Stomach smooth muscle (tissue), 2 donors: Measurements from ENCODE around the gene GNRH2.
A peak's percentile ranks its signal among the peaks of the same experiment; 100 is the strongest.

Experiments used
- H3K27ac ChIP-seq: one replicate; pipeline ENCODE4 v1.7.0; 2013; ENCODE audit warnings: mild to moderate bottlenecking, low read length, inconsistent platforms
- H3K27me3 ChIP-seq, 2 donors: one replicate each; pipeline ENCODE4 v1.7.0; 2013; ENCODE audit warnings: low read length in 2 of 2; ENCODE audit not compliant: insufficient read depth in 2 of 2, control insufficient read depth in 1 of 2
- H3K36me3 ChIP-seq, 2 donors: one replicate each; pipeline ENCODE4 v1.7.0; 2013; ENCODE audit warnings: low read length in 2 of 2; ENCODE audit not compliant: control insufficient read depth in 2 of 2, insufficient read depth in 2 of 2
- H3K4me1 ChIP-seq: one replicate; pipeline ENCODE4 v1.7.0; 2013; ENCODE audit warnings: low read length; ENCODE audit not compliant: control insufficient read depth, insufficient read depth
- H3K4me3 ChIP-seq, 2 donors: one replicate each; pipeline ENCODE4 v1.7.0; 2013; ENCODE audit warnings: low read length in 2 of 2
- H3K9ac ChIP-seq, 2 donors: one replicate each; pipeline ENCODE4 v1.7.0; 2013; ENCODE audit warnings: low read length in 2 of 2, mild to moderate bottlenecking in 1 of 2
- H3K9me3 ChIP-seq, 2 donors: one replicate each; pipeline ENCODE4 v1.7.0; 2013; ENCODE audit warnings: low read length in 2 of 2; ENCODE audit not compliant: control insufficient read depth in 2 of 2
- donor health status: healthy.
- donor health status: Pancreatic carcinoma.

Gene GNRH2

GRCh38 chr20:3041854-3042409 lies 1.5 kb upstream of the GNRH2 start:
- Histone ChIP-seq H3K9ac (no peak overlapping the region), H3K4me3 (no peak overlapping the region)

GRCh38 chr20:3042625-3043024 lies 797 bp upstream of the GNRH2 start:
- Histone ChIP-seq H3K27me3 (no peaks in the 10 kb centered on the region), H3K36me3 (peaks cover 18 to 27% of the 10 kb centered on the region in 2 donors), H3K27ac (peak overlapping the region; percentile 55), H3K9me3 (no peaks in the 10 kb centered on the region), H3K9ac (no peak overlapping the region), H3K4me1 (peaks cover 35% of the 10 kb centered on the region), H3K4me3 (no peak overlapping the region)

More at GRCh38 chr20:3041854-3042409, 1.5 kb upstream of the GNRH2 start:
- Histone ChIP-seq H3K36me3 (peaks cover 25 to 33% of the 10 kb centered on the region in 2 donors), H3K9me3 (no peaks in the 10 kb centered on the region), H3K27ac (peak overlapping the region; percentile 55), H3K27me3 (no peaks in the 10 kb centered on the region), H3K4me1 (peaks cover 29% of the 10 kb centered on the region)

- no peak overlapping the region for H3K4me3 ChIP-seq
- H3K27ac ChIP-seq: peak overlapping the region; percentile 81
These were observed 1.0 kb downstream of the GNRH2 start for GRCh38 chr20:3044336-3044965.

DNA sequence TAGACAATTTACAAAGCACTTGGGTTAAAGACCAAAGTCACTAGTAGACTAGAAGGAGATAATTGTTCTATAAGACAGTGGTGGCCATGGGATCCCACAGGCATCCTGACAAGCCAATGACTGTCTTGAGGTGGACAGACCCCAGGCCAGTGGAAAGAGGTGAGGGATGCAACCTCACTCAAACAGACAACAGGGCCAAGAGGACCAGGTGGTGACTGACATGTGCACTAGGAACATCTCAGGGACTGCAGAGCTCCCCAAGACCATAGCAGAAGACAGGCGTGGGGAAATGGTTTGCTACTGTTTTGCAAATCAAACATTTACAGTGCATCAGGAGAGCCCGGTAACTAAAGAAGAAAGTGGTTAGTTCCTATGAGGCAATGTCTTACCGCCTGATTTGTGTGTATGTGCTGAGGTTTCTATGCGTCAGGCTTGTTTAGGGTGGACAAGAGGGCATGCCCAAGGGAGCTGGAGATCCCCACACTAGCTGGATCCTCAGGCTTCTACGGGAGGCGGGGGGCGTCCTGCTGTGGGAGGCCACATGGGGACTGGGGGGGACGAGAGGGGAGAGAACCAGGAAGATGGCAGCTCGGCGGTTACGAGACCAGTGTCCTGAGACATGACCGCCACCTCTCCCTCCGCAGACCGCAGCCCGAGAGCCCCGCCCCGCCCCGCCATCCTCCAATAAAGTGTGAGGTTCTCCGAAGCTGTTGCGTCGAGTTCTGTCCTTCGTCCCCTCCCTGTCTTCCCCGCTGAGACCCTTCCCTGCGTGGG lies 1.8 kb downstream of the GNRH2 start:
- Histone ChIP-seq H3K9me3 (no peaks in the 10 kb centered on the region), H3K4me1 (peaks cover 44% of the 10 kb centered on the region), H3K27me3 (no peaks in the 10 kb centered on the region), H3K4me3 (peak overlapping the region; percentile 78 to 88), H3K27ac (peak overlapping the region; percentile 81), H3K36me3 (peaks cover 14 to 24% of the 10 kb centered on the region in 2 donors), H3K9ac (peak overlapping the region; percentile 68 to 74)

More at GRCh38 chr20:3044336-3044965, 1.0 kb downstream of the GNRH2 start:
- Histone ChIP-seq H3K9me3 (no peaks in the 10 kb centered on the region), H3K36me3 (peaks cover 6 to 24% of the 10 kb centered on the region in 2 donors), H3K27me3 (no peaks in the 10 kb centered on the region), H3K4me1 (peaks cover 40% of the 10 kb centered on the region), H3K9ac (no peak overlapping the region)

DNA sequence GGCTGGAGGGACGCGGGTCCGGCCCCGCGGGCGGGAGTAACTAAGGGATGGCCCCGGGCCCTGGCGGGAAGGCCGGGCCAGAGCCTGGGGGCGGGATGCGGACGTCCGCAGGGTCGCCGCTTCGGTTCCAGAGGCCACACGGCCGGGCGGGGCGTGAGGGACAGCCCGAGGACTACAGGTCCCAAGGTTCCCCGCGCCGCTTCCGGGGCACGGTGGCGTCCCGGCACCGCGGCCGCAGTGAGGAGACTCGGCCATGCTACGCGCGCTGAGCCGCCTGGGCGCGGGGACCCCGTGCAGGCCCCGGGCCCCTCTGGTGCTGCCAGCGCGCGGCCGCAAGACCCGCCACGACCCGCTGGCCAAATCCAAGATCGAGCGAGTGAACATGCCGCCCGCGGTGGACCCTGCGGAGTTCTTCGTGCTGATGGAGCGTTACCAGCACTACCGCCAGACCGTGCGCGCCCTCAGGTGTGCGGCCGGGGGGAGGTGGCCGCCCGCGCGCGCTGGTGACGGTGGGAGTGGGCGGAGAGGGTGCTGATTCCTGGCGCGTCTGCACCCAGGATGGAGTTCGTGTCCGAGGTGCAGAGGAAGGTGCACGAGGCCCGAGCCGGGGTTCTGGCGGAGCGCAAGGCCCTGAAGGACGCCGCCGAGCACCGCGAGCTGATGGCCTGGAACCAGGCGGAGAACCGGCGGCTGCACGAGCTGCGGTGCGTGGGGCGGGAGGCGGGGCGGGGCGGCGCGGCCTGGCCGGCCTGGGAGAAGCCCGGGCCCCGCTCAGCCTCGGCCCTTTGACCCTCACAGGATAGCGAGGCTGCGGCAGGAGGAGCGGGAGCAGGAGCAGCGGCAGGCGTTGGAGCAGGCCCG lies 2.6 kb downstream of the GNRH2 start, which contains the start of gene MRPS26:
Gene MRPS26, plus strand, starts transcription at position 237 of the 861 bp plus-strand sequence. Its CDS starts 17 bp downstream, at position 254.
- H3K4me1 ChIP-seq: peaks cover 44% of the 10 kb centered on the region
- H3K36me3 ChIP-seq: peaks cover 14 to 23% of the 10 kb centered on the region in 2 donors
- H3K9ac ChIP-seq: peak within 1 kb of the TSS; percentile 68 to 75

DNA sequence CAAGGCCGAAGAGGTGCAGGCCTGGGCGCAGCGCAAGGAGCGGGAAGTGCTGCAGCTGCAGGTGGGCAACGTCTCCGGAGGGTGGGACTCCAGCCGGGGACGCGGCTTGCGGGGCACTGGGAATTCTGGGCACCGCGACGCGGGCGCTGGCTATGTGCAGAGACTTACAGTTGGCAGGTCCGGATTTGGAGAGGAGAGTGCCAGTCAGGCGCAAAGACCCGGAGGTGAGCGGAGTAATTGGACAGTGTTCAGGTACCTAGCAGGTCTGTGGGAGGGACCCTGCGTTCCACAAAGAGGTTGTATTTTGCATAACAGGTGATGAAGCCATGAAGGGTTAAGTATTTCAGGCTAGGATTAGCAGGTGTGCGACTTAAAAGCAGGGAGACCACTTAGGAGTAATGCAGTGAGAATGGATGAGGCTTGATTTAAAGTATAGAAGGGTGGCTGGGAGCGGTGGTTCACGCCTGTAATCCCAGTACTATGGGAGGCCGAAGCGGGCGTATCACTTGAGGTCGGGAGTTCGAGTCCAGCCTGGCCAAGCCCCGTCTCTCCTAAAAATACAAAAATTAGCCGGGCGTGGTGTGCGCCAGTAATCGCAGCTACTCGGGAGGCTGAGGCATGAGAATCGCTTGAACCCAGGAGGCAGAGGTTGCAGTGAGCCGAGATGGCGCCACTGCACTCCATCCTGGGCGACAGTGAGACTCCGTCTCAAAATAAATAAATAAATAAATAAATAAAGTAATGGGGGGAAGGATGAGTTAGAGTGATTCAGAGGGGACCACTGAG lies 3.4 kb downstream of the GNRH2 start:
- Histone ChIP-seq H3K36me3 (peaks cover 14 to 23% of the 10 kb centered on the region in 2 donors), H3K27me3 (no peaks in the 10 kb centered on the region), H3K4me3 (peak overlapping the region; percentile 78 to 88), H3K9me3 (no peaks in the 10 kb centered on the region), H3K4me1 (peaks cover 39% of the 10 kb centered on the region), H3K9ac (peak overlapping the region; percentile 68 to 75), H3K27ac (peak overlapping the region; percentile 81)

More for the DNA sequence above, 2.6 kb downstream of the GNRH2 start, which contains the start of gene MRPS26:
- Histone ChIP-seq H3K4me3 (peak within 1 kb of the TSS; percentile 78 to 88), H3K27me3 (no peaks in the 10 kb centered on the region), H3K9me3 (no peaks in the 10 kb centered on the region), H3K27ac (peak within 1 kb of the TSS; percentile 81)

DNA sequence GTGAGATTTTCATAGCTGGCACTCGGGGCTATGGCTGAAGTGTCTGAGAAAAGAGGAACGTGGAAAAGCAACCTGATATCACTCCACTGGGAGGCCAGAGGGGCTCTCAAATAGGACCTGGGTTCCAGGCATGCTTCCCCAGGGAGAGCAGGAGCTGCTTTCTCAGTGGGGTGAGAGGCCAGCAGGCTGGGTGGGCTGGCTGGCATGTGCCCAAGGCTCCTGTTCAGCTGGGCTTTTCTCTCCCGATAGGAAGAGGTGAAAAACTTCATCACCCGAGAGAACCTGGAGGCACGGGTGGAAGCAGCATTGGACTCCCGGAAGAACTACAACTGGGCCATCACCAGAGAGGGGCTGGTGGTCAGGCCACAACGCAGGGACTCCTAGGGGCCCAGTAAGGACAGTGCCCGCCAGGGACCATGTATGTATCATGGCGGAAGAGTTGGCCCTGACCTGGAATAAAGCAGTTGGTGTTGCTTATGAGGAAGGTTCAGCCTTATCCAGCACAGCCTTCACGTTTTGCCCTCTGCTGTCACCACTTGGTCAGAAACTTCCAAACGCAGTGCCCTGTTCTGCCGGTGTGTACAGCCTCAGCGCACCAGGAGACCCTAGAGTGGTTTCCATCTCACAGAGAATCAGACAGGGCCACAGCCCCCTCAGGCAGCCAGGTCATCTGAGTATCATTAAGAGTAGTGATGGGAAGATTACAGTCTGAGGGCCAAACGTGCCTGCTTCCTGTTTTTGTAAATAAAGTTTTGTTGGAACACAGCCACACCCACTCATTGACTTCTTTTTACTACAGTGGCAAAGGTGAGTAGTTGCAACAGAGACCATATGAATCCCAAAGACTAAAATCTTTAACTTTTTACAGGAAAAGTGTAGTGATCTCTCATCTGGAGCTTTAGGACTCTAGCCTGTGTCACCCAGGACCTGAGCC lies 4.3 kb downstream of the GNRH2 start:
- H3K9me3 ChIP-seq: no peaks in the 10 kb centered on the region
- no peaks in the 10 kb centered on the region for H3K27me3 ChIP-seq
- no peak overlapping the region for H3K9ac ChIP-seq
- H3K36me3 ChIP-seq: peaks cover 14 to 23% of the 10 kb centered on the region in 2 donors
- no peak overlapping the region for H3K27ac ChIP-seq
- peaks cover 34% of the 10 kb centered on the region for H3K4me1 ChIP-seq
- H3K4me3 ChIP-seq: no peak overlapping the region

- H3K27me3 ChIP-seq: no peaks in the 10 kb centered on the region
- H3K9ac ChIP-seq: no peak overlapping the region
- peaks cover 14 to 23% of the 10 kb centered on the region in 2 donors for H3K36me3 ChIP-seq
- H3K9me3 ChIP-seq: no peaks in the 10 kb centered on the region
- H3K4me3 ChIP-seq: no peak overlapping the region
- H3K27ac ChIP-seq: no peak overlapping the region
- H3K4me1 ChIP-seq: peaks cover 19% of the 10 kb centered on the region
These were observed 8.1 kb downstream of the GNRH2 start for GRCh38 chr20:3051385-3052019.

DNA sequence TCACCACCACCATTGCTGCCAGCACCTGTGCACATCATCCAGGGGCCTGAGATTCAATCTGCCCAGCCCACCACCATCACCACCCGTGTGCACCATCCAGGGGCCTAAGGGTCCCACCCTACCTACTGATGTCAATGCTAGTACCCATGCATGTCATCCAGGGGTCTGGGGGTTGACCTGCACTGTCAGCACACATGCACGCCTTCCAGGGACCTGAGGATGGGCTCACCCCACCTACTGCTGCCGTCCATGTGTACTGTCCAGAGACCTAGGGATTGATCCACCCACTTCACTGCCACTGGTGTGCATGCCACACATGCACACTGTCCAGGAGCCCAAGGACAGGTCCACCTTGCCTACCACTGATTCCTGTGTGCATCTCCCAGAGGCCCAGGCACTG lies 16.1 kb downstream of the GNRH2 start:
- no peaks in the 10 kb centered on the region for H3K27me3 ChIP-seq
- no peak overlapping the region for H3K4me3 ChIP-seq
- no peaks in the 10 kb centered on the region for H3K36me3 ChIP-seq
- no peaks in the 10 kb centered on the region for H3K4me1 ChIP-seq
- no peak overlapping the region for H3K9ac ChIP-seq
- H3K9me3 ChIP-seq: no peaks in the 10 kb centered on the region
- no peak overlapping the region for H3K27ac ChIP-seq
